HepG2 (cell line): ENCODE data around the gene MEGF11. TPM values are rescaled to one million over a fixed set of nuclear protein-coding genes. Genes with fewer than 3 reads are reported as not detected.

ENCODE experiments used
- ATAC-seq: fragments of 200-7000 bp; cut with Tn5 transposase; 3 replicates; pipeline ENCODE4 v1.9.1; 2020; ENCODE audit warnings: mild to moderate bottlenecking, moderate library complexity
- BruUV-seq: library from RNA; stranded (reverse); fragments of 400-500 nt; replicated peaks from 2 replicates; lab custom pipeline; 2021; lab: Mats Ljungman, UMichigan
- CTCF ChIA-PET: fragments of 300-600 bp; formaldehyde crosslinking; extraction: SDS; loops from one replicate; lab custom pipeline; 2021; ENCODE audit warnings: low total read pairs, inconsistent platforms, low intra/inter-chr PET ratio; lab: Yijun Ruan, JAX
- POLR2A ChIA-PET: fragments of 350-600 bp; sonication (Branson Sonifier 250); formaldehyde crosslinking; loops from one replicate; lab custom pipeline; 2020; ENCODE audit warnings: antibody characterized with exemption, inconsistent platforms; lab: Yijun Ruan, JAX
- DNase-seq: peaks from one replicate; pipeline ENCODE4 v3.0.0-alpha.2; 2015; ENCODE audit warnings: low spot score
- FAIRE-seq: peaks from 3 replicates; lab custom pipeline; 2011; peaks lifted over from hg19 to GRCh38; lab: Jason Lieb, UNC
- H2AFZ ChIP-seq: one replicate; pipeline ENCODE4 v1.6.1; 2011; ENCODE audit warnings: low read length, inconsistent platforms
- H3K27ac ChIP-seq: fragments of 300-600 bp; 3 replicates; pipeline ENCODE4 v1.8.0; 2011; ENCODE audit warnings: mixed run types, mild to moderate bottlenecking, mixed read lengths, low read length, inconsistent platforms; ENCODE audit not compliant: insufficient read depth; ENCODE audit errors: extremely low read length
- H3K27me3 ChIP-seq, 2 experiments: fragments of 200-600 bp in 1 of 2; 2 replicates in 1 of 2; 3 replicates in 1 of 2; pipeline versions ENCODE4 v1.6.0 to v1.8.0; 2011; ENCODE audit warnings: low read length in 2 of 2, mild to moderate bottlenecking in 2 of 2, moderate library complexity in 2 of 2, inconsistent platforms in 1 of 2; ENCODE audit not compliant: insufficient read depth in 2 of 2, control insufficient read depth in 1 of 2
- H3K36me3 ChIP-seq, 2 experiments: fragments of 200-600 bp in 1 of 2; replicated peaks in 1 of 2; 2 replicates in 1 of 2; 3 replicates in 1 of 2; pipeline versions ENCODE4 v1.5.1 to v1.8.0; 2011; ENCODE audit warnings: low read length in 2 of 2, inconsistent platforms in 1 of 2; ENCODE audit not compliant: insufficient read depth in 2 of 2, control insufficient read depth in 1 of 2
- H3K4me1 ChIP-seq: 2 replicates; pipeline ENCODE4 v1.5.1; 2012; ENCODE audit warnings: low read length, inconsistent platforms; ENCODE audit not compliant: insufficient read depth
- H3K4me2 ChIP-seq: 2 replicates; pipeline ENCODE4 v1.6.0; 2011; ENCODE audit warnings: low read depth, low read length, inconsistent platforms
- H3K4me3 ChIP-seq, 3 experiments: fragments of 200-600 bp in 1 of 3; sonication (generic), shearing (Covaris generic) in 1 of 3; replicated peaks in 1 of 3; 2 replicates each; pipeline ENCODE4 v1.5.1; 2011 to 2016; ENCODE audit warnings: low read length in 3 of 3, inconsistent platforms in 2 of 3, low read depth in 2 of 3, mild to moderate bottlenecking in 2 of 3, control low read depth in 1 of 3, mixed read lengths in 1 of 3; ENCODE audit not compliant: insufficient read depth in 1 of 3
- H3K79me2 ChIP-seq: one replicate; pipeline ENCODE4 v1.6.1; 2011; ENCODE audit warnings: low read length, inconsistent platforms; ENCODE audit not compliant: insufficient read depth
- H3K9ac ChIP-seq: 2 replicates; pipeline ENCODE4 v1.6.0; 2011; ENCODE audit warnings: mild to moderate bottlenecking, low read depth, low read length, inconsistent platforms; ENCODE audit not compliant: insufficient read depth
- H3K9me3 ChIP-seq: 2 replicates; pipeline ENCODE4 v1.5.1; 2012; ENCODE audit warnings: mild to moderate bottlenecking, low read length
- H4K20me1 ChIP-seq: 2 replicates; pipeline ENCODE4 v1.6.0; 2011; ENCODE audit warnings: inconsistent platforms, mild to moderate bottlenecking, low read length, moderate library complexity; ENCODE audit not compliant: insufficient read depth
- FOXJ3 ChIP-seq: sonication (generic); formaldehyde crosslinking; IDR thresholded peaks from 2 replicates; pipeline ENCODE4 v1.4.0; 2020; ENCODE audit warnings: missing genetic modification reagents, mild to moderate bottlenecking, borderline replicate concordance
- HNRNPH1 ChIP-seq: fragments of 200-400 bp; formaldehyde crosslinking; optimal IDR thresholded peaks from 2 replicates; pipeline ENCODE3; 2017; ENCODE audit warnings: mild to moderate bottlenecking, low read depth, low read length
- TCF7L2 ChIP-seq: IDR thresholded peaks from 2 replicates; pipeline ENCODE4 v1.6.1; 2011; ENCODE audit warnings: mild to moderate bottlenecking, low read depth, low read length, moderate library complexity
- WGBS: methylation state at CpG from one replicate; pipeline ENCODE4 v1.1.6; 2017; ENCODE audit warnings: low lambda C conversion rate; 5-methylcytosine and 5-hydroxymethylcytosine counted together
- in situ Hi-C: cut with HindIII; loops from 2 replicates; pipeline ENCODE4 v1.10.0; 2017; ENCODE audit warnings: low pct_unique_long_range_greater_than_20kb; ENCODE audit not compliant: extremely low pct_ligation_motif_present
- intact Hi-C: fragments of 100-400 bp; cut with micrococcal nuclease; formaldehyde crosslinking; loops from one replicate; pipeline ENCODE4 v1.10.0; 2022; ENCODE audit not compliant: unreplicated experiment
- polyA plus RNA-seq, 8 experiments: library from polyadenylated mRNA; depleted of rRNA in 3 of 8; stranded (reverse) in 7 of 8; unstranded in 1 of 8; fragments of >200 nt; fragmentation: Illumina TruSeq in 4 of 8; extraction: Trizol in 4 of 8; gene quantifications; 2 replicates each; pipeline versions ENCODE4 v1.2.1 to v1.2.3, GENCODE V29; 2011 to 2016; ENCODE audit warnings: low read depth in 4 of 8, missing spikeins in 1 of 8, mixed read lengths in 1 of 8; ENCODE audit not compliant: insufficient read depth in 1 of 8
- total RNA-seq, 5 experiments: library from RNA; depleted of rRNA; stranded (reverse); fragments of >200 nt; fragmentation: Illumina TruSeq; extraction: Trizol; gene quantifications; 2 replicates each; pipeline ENCODE4 v1.2.3, GENCODE V29; 2016; ENCODE audit warnings: low read depth in 1 of 5
- TF ChIP-seq, protein P1 (sequence below): sonication (generic); formaldehyde crosslinking; IDR thresholded peaks from 2 replicates; pipeline ENCODE4 v1.8.0; 2022; ENCODE audit warnings: missing genetic modification reagents, mild to moderate bottlenecking, inconsistent platforms, borderline replicate concordance
- TF ChIP-seq, protein P2 (sequence below): IDR thresholded peaks from 2 replicates; pipeline ENCODE4 v1.6.1; 2016; ENCODE audit warnings: low read depth, borderline replicate concordance
- TF ChIP-seq, protein P3 (sequence below): IDR thresholded peaks from 2 replicates; pipeline ENCODE4 v1.6.1; 2012; ENCODE audit warnings: low read depth, low read length, improper control_type of control experiment

Gene MEGF11
- total and polyA plus RNA-seq, 2 of the 13 experiments (the other 11 are each of a cell fraction or from before 2014, with no cell fraction given): not detected

DNA sequence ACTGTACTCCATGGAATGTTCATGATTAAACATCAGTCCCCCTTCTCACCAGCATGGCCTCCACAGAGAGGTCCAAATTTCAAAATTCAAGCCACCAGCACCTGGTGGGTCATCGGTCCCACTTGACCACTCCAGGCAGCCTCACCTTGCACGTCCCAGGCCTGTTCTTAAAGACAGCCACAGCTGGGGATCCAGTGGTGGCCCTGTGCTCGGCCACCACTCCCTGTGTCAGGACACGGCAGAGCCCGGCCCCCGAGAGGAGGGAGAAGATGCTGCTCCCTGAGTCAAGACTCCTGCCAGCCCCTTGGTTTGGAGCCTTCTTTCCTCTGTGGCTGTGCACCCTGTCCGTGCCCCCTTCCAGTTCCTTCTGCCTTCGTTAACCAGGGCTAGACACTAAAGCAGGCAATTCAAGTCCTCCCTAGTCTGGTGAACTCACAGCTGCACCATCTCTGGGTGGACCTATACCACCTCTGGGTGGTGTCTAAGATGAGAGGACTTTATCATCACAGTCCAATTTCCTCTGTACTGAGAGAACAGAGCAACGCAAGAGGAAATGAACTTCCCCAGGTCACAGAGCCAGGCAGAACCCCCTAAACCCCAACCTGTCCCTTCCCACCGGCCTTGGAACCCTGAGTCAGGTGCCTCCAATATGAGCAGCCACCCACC lies 97.1 kb downstream of the MEGF11 start:
- no peak for TF ChIP-seq FOXJ3 (CRISPR knock-in tag)
- TF ChIP-seq TCF7L2: no peak
- TF ChIP-seq, protein P1, sequence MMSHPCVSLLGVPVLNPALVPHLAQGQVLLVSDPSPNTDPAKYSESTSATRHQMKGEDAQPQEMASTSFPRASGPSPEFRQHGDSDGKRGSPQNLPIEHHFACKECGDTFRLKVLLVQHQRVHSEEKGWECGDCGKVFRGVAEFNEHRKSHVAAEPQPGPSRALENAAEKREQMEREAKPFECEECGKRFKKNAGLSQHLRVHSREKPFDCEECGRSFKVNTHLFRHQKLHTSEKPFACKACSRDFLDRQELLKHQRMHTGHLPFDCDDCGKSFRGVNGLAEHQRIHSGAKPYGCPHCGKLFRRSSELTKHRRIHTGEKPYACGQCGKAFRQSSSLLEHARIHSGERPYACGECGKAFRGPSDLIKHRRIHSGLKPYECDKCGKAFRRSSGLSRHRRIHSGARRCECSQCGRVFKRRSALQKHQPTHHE (CRISPR knock-in tag): no peak
- TF ChIP-seq, protein P2, sequence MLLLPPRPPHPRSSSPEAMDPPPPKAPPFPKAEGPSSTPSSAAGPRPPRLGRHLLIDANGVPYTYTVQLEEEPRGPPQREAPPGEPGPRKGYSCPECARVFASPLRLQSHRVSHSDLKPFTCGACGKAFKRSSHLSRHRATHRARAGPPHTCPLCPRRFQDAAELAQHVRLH (CRISPR knock-in tag): no peak
- TF ChIP-seq HNRNPH1: no peak
- TF ChIP-seq, protein P3, sequence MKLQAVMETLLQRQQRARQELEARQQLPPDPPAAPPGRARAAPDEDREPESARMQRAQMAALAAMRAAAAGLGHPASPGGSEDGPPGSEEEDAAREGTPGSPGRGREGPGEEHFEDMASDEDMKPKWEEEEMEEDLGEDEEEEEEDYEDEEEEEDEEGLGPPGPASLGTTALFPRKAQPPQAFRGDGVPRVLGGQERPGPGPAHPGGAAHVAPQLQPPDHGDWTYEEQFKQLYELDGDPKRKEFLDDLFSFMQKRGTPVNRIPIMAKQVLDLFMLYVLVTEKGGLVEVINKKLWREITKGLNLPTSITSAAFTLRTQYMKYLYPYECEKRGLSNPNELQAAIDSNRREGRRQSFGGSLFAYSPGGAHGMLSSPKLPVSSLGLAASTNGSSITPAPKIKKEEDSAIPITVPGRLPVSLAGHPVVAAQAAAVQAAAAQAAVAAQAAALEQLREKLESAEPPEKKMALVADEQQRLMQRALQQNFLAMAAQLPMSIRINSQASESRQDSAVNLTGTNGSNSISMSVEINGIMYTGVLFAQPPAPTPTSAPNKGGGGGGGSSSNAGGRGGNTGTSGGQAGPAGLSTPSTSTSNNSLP: no peak
- DNase-seq (no peak), FAIRE-seq (no peak), ATAC-seq (no peak)
- in situ Hi-C loops: no loop called here
- POLR2A ChIA-PET: no interaction called here
- intact Hi-C loops: no loop called here
- H3K36me3 ChIP-seq: no peaks in the 10 kb centered on the region
- no peak overlapping the region for H3K27ac ChIP-seq
- CTCF ChIA-PET: no interaction called here
- peaks cover 1 to 24% of the 10 kb centered on the region in 2 experiments; a peak in 3 of 5 replicates for H3K27me3 ChIP-seq
- H2AFZ ChIP-seq: no peak overlapping the region
- H3K4me2 ChIP-seq: no peak overlapping the region
- no peaks in the 10 kb centered on the region for H3K79me2 ChIP-seq
- BruUV-seq: no TSS peak
- H3K4me3 ChIP-seq: no peak overlapping the region
- no peaks in the 10 kb centered on the region for H3K9me3 ChIP-seq
- no peaks in the 10 kb centered on the region for H3K4me1 ChIP-seq
- no peak overlapping the region for H3K9ac ChIP-seq
- H4K20me1 ChIP-seq: no peaks in the 10 kb centered on the region
- WGBS: 13% methylated on average over 10 of the region's 10 CpGs
